ENCODE data around the gene DDX23.
"Not testable (repeated sequence)": the region's sequence is repeated elsewhere in the genome, so short reads cannot be mapped to it uniquely, and the experiment has no call there.

Gene DDX23

GRCh38 chr12:48863291-48863690 lies 11.3 kb upstream of the DDX23 start:
- in situ Hi-C loops (cut with MboI; ENCODE audit: low sequenced_read_pairs) = no loop called here

- in situ Hi-C loops (cut with MboI; ENCODE audit: low sequenced_read_pairs) = no loop called here
Observed at GRCh38 chr12:48862760-48863159, 10.8 kb upstream of the DDX23 start.

GRCh38 chr12:48861111-48861510 lies 9.1 kb upstream of the DDX23 start:
- in situ Hi-C loops (cut with MboI; ENCODE audit: low sequenced_read_pairs) = no loop called here

- in situ Hi-C loops (cut with MboI; ENCODE audit: low sequenced_read_pairs) = not testable (repeated sequence)
Observed at GRCh38 chr12:48860236-48860635, 8.3 kb upstream of the DDX23 start.

GRCh38 chr12:48859607-48860006 lies 7.6 kb upstream of the DDX23 start:
- in situ Hi-C loops (cut with MboI; ENCODE audit: low sequenced_read_pairs) = loop anchor here (10.0 kb wide), 1 partner anchor 135 kb away; the partner anchor contains the start of gene DDN

GRCh38 chr12:48858043-48858442 lies 6.1 kb upstream of the DDX23 start:
- in situ Hi-C loops (cut with MboI; ENCODE audit: low sequenced_read_pairs) = loop anchor here (10.0 kb wide), 1 partner anchor 137 kb away; the partner anchor contains the start of gene DDN

GRCh38 chr12:48857278-48857994 lies 5.5 kb upstream of the DDX23 start:
- in situ Hi-C loops (cut with MboI; ENCODE audit: low sequenced_read_pairs) = loop anchor here (10.0 kb wide), 1 partner anchor 137 kb away; the partner anchor contains the start of gene DDN

- in situ Hi-C loops (cut with MboI; ENCODE audit: low sequenced_read_pairs) = loop anchor here (10.0 kb wide), 1 partner anchor 138 kb away; the partner anchor contains the start of gene DDN
Observed at GRCh38 chr12:48856379-48856778, 4.4 kb upstream of the DDX23 start.

- in situ Hi-C loops (cut with MboI; ENCODE audit: low sequenced_read_pairs) = loop anchor here (10.0 kb wide), 1 partner anchor 140 kb away; the partner anchor contains the start of gene DDN
Observed at GRCh38 chr12:48854932-48855331, 3.0 kb upstream of the DDX23 start.

- in situ Hi-C loops (cut with MboI; ENCODE audit: low sequenced_read_pairs) = loop anchor here (10.0 kb wide), 1 partner anchor 140 kb away; the partner anchor contains the start of gene DDN
Observed at GRCh38 chr12:48854488-48854887, 2.5 kb upstream of the DDX23 start.

GRCh38 chr12:48852734-48853688 lies 1.0 kb upstream of the DDX23 start:
- in situ Hi-C loops (cut with MboI; ENCODE audit: low sequenced_read_pairs) = loop anchor here (10.0 kb wide), 1 partner anchor 142 kb away; the partner anchor contains the start of gene DDN

- in situ Hi-C loops (cut with MboI; ENCODE audit: low sequenced_read_pairs) = not testable (repeated sequence)
Observed at GRCh38 chr12:48842021-48842420, 9.9 kb downstream of the DDX23 start.

GRCh38 chr12:48838048-48838447 lies 13.9 kb downstream of the DDX23 start:
- in situ Hi-C loops (cut with MboI; ENCODE audit: low sequenced_read_pairs) = no loop called here

- in situ Hi-C loops (cut with MboI; ENCODE audit: low sequenced_read_pairs) = no loop called here
Observed at GRCh38 chr12:48832321-48833060, 19.5 kb downstream of the DDX23 start.

- in situ Hi-C loops (cut with MboI; ENCODE audit: low sequenced_read_pairs) = no loop called here
Observed at GRCh38 chr12:48831257-48831656, 20.7 kb downstream of the DDX23 start.

GRCh38 chr12:48828841-48829575 lies 23.0 kb downstream of the DDX23 start:
- in situ Hi-C loops (cut with MboI; ENCODE audit: low sequenced_read_pairs) = no loop called here

- in situ Hi-C loops (cut with MboI; ENCODE audit: low sequenced_read_pairs) = no loop called here
Observed at GRCh38 chr12:48828293-48828692, 23.7 kb downstream of the DDX23 start.

- in situ Hi-C loops (cut with MboI; ENCODE audit: low sequenced_read_pairs) = no loop called here
Observed at GRCh38 chr12:48827513-48828096, 24.4 kb downstream of the DDX23 start.

GRCh38 chr12:48827026-48827425 lies 24.9 kb downstream of the DDX23 start:
- in situ Hi-C loops (cut with MboI; ENCODE audit: low sequenced_read_pairs) = no loop called here

Data from HL-60/S4 treated with phorbol 12-myristate 13-acetate at 8.2 ng/mL for 4 days and 3 days (cell line).